IPS DF 6.9 (cell line): ENCODE data around the gene GH2.
"Not testable (repeated sequence)": the region's sequence is repeated elsewhere in the genome, so short reads cannot be mapped to it uniquely, and the experiment has no call there.

Source experiments
- DNase-seq: peaks from one replicate; pipeline ENCODE4 v3.0.0-alpha.2; 2013; ENCODE audit warnings: low read depth, low spot score
- H3K27ac ChIP-seq: one replicate; pipeline ENCODE4 v1.5.1; 2013; ENCODE audit warnings: low read length, control low read depth
- H3K27me3 ChIP-seq: 2 replicates; pipeline ENCODE4 v1.6.1; 2013; ENCODE audit warnings: mild to moderate bottlenecking, low read length; ENCODE audit not compliant: control insufficient read depth, insufficient read depth
- H3K36me3 ChIP-seq: 2 replicates; pipeline ENCODE4 v1.6.1; 2013; ENCODE audit warnings: low read length; ENCODE audit not compliant: control insufficient read depth, insufficient read depth
- H3K4me1 ChIP-seq: 2 replicates; pipeline ENCODE4 v1.6.1; 2013; ENCODE audit warnings: low read length; ENCODE audit not compliant: control insufficient read depth, insufficient read depth
- H3K4me3 ChIP-seq: 2 replicates; pipeline ENCODE4 v1.5.1; 2013; ENCODE audit warnings: mild to moderate bottlenecking, low read length
- H3K9me3 ChIP-seq: 2 replicates; pipeline ENCODE4 v1.6.1; 2013; ENCODE audit warnings: low read length, inconsistent platforms; ENCODE audit not compliant: control insufficient read depth, insufficient read depth
- WGBS: extraction: QIAGEN DNeasy Blood & Tissue Kit; methylation state at CpG from one replicate; pipeline ENCODE4 v1.1.7; 2013; ENCODE audit warnings: mixed read lengths, missing lambda C conversion rate; ENCODE audit not compliant: insufficient read length, insufficient coverage; 5-methylcytosine and 5-hydroxymethylcytosine counted together

Gene GH2

DNA sequence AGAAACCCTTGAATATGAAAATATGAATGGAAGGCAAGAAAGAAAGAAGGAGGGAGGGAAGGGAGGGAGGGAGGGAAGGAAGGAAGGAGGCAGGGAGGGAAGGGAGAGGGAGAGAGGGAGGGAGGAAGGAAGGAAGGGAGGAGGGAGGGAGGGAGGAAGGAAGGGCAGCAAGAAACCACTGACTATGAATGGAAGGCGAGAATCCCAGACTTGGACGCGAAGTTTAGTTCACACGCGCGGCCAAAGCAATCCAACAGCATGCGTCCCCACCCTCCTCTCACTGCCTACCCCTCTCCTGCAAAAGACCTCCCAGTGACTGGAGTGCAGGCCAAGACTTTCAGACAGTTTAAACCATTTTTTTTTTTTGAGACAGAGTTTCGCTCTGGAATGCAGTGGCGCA lies 31.3 kb downstream of the GH2 start:
- H3K27ac ChIP-seq: no peak overlapping the region
- H3K4me3 ChIP-seq: no peak overlapping the region
- peaks cover 2% of the 10 kb centered on the region; the same call in 1 of the 2 replicates for H3K27me3 ChIP-seq
- no CpG with 5 or more reads among the region's 9 CpGs for WGBS
- no peaks in the 10 kb centered on the region for H3K4me1 ChIP-seq
- no peak for DNase-seq
- H3K36me3 ChIP-seq: no peaks in the 10 kb centered on the region
- no peaks in the 10 kb centered on the region for H3K9me3 ChIP-seq

DNA sequence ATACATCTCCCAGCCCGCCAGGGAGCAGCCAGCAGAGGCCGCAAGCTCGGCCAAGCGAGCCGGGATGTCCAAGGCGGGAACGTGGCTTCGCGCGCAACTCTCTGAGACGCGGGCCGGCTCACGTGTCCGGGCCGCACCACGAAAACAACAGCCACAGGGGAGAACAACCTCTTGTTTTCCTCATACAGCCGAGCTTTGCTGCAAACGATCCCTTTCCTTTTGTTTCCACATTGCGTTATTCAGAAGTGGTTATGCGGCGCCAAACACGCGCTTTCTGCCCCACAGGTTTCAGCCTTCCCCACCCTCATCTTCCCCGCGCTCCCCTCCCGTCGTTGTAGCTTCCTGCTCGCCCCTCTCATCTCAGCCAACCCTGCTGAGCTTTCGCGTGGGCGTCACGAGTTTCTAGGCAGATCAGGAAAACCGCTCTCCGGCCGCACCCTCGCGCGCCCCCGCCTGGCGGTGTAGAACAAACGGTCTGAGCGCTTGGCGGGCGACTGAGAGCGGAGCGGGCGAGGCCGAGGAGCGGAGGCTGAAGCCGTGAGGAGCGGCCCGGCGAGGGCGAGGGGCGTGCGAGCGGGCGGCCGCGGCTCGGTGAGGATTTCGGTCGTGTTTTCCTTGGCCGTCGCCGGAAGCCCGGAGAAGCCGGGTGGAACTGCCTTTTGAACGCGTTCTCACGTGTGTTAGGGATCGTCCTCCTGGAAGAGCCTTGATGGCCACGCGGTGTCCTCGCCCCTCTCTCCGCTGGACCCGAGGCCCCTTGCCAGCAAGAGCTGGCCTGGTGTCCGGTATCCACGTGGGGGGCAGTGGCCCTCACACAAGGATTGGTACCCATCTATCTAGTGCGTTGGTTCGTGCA lies 32.7 kb downstream of the GH2 start:
- H3K4me3 ChIP-seq: no peak overlapping the region; the same call in 1 of the 2 replicates
- H3K4me1 ChIP-seq: no peaks in the 10 kb centered on the region
- no peaks in the 10 kb centered on the region for H3K36me3 ChIP-seq
- no CpG with 5 or more reads among the region's 82 CpGs for WGBS
- DNase-seq: peak; percentile 94
- no peaks in the 10 kb centered on the region for H3K9me3 ChIP-seq
- peaks cover 2% of the 10 kb centered on the region; the same call in 1 of the 2 replicates for H3K27me3 ChIP-seq
- no peak overlapping the region for H3K27ac ChIP-seq

DNA sequence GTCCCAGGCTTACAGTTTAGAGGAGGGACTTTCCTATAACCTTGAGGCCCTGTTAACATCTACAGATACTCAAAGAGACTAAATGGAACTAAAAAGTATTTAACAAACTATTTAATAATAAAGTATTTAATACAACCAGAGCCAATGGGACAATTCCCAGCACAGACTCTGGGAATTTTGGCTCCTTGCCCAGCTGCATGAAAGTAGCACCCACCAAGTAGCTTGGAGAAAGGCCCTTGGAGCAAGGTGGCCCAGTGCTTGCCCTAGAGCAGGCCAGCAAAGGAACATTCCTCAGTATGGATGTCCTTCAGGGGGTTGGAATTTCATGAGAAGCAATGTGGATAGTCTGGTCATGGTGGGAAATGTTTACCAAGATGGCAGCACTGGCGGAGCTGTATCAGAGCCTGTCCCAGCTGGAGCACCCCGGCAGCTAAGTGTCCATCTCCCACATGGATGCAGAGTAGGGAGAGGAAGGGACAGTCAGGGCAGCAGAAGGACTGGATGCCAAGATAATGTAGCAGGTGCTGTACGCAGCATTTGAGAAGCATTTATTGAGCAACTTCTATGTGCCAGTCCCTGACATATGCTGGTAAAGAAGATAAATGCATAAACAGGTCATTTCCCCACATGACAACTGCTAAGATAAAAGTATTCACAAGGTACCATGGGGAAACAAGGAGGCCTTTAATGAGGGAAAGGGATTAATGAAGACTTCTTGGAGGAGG lies 34.1 kb downstream of the GH2 start:
- WGBS: no CpG with 5 or more reads among the region's 3 CpGs
- Histone ChIP-seq H3K27ac (no peak overlapping the region), H3K4me3 (no peak overlapping the region), H3K36me3 (no peaks in the 10 kb centered on the region), H3K4me1 (no peaks in the 10 kb centered on the region), H3K27me3 (peaks cover 2% of the 10 kb centered on the region; the same call in 1 of the 2 replicates), H3K9me3 (no peaks in the 10 kb centered on the region)
- no peak for DNase-seq

GRCh38 chr17:63845509-63845908 lies 36.2 kb downstream of the GH2 start:
- Histone ChIP-seq H3K27me3 (peaks cover 2% of the 10 kb centered on the region; the same call in 1 of the 2 replicates), H3K4me3 (no peak overlapping the region), H3K9me3 (no peaks in the 10 kb centered on the region), H3K4me1 (peaks cover 3% of the 10 kb centered on the region), H3K27ac (no peak overlapping the region), H3K36me3 (no peaks in the 10 kb centered on the region)
- no CpG with 5 or more reads among the region's 1 CpG for WGBS
- no peak for DNase-seq

GRCh38 chr17:63843910-63844677 lies 37.6 kb downstream of the GH2 start:
- no peak overlapping the region for H3K27ac ChIP-seq
- no peaks in the 10 kb centered on the region for H3K9me3 ChIP-seq
- WGBS: no CpG with 5 or more reads among the region's 9 CpGs
- no peak for DNase-seq
- H3K4me3 ChIP-seq: no peak overlapping the region
- peaks cover 3% of the 10 kb centered on the region for H3K4me1 ChIP-seq
- peaks cover 2% of the 10 kb centered on the region; the same call in 1 of the 2 replicates for H3K27me3 ChIP-seq
- H3K36me3 ChIP-seq: no peaks in the 10 kb centered on the region

GRCh38 chr17:63843387-63843888 lies 38.3 kb downstream of the GH2 start:
- not testable (repeated sequence) for H3K27me3 ChIP-seq, H3K36me3 ChIP-seq, DNase-seq, H3K27ac ChIP-seq, H3K4me1 ChIP-seq, H3K9me3 ChIP-seq
- WGBS: no CpG with 5 or more reads among the region's 19 CpGs
- H3K4me3 ChIP-seq: peak overlapping the region; percentile 80; the same call in 1 of the 2 replicates

DNA sequence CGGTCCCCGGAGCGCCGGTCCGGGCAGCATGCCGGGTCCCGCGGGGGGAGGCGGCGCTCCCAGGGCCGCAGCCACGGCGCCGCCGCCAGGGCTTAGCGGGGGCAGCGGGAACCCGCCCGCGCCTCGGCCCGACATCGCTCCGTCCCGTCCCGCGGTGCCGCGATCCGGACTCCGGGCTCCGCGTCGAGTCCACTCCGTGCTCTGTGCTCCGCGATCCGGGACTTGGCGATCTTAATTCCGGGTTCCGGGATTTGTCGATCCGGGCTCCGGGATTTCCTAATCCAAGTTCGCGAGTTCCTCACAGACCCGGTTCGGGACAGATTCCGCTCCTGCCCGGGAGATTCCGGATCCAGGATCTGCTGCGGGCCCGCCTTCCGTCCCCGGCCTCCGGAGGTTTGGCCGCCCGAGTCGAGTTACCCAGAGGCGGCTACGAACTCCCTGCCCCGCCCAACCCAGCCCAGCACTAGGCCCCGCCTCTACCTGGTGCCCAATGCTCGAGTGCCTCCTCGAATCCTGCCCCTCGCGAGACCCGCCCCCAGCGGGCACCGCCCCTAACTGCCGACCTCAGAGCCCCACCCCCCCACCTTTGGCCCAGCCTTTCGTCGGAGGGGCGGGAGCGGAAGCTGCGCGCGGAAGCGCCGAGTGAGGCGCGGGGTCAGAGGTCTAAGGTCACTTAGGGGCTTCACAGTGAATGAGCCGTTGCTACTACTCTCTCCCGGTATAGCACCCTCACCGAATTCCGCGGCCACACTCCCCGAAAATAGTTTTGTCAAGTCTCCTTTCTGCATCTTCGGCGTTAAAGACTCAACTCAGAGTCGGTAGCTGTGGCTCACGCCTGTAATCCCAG lies 39.0 kb downstream of the GH2 start, which contains the start of gene SMARCD2:
SMARCD2 (minus strand) TSS at position 146 of the 847 bp plus-strand sequence; CDS start at position 135, 11 bp downstream.
- Histone ChIP-seq H3K9me3 (no peaks in the 10 kb centered on the region), H3K27me3 (no peaks in the 10 kb centered on the region; the same call in 1 of the 2 replicates)
- no CpG with 5 or more reads among the region's 92 CpGs for WGBS

GRCh38 chr17:63842173-63842539 lies 39.6 kb downstream of the GH2 start:
- H3K27me3 ChIP-seq: no peaks in the 10 kb centered on the region
- H3K4me1 ChIP-seq: peaks cover 5% of the 10 kb centered on the region
- no peaks in the 10 kb centered on the region for H3K9me3 ChIP-seq
- no peak for DNase-seq
- no peaks in the 10 kb centered on the region; the same call in none of the 2 replicates for H3K36me3 ChIP-seq
- H3K27ac ChIP-seq: no peak overlapping the region
- H3K4me3 ChIP-seq: peak overlapping the region; percentile 80
- no CpG with 5 or more reads among the region's 36 CpGs for WGBS

More for the DNA sequence above, 39.0 kb downstream of the GH2 start, which contains the start of gene SMARCD2:
- no peak within 1 kb of the TSS for H3K27ac ChIP-seq
- peak; percentile 96 for DNase-seq
- no peaks in the 10 kb centered on the region for H3K36me3 ChIP-seq
- peak within 1 kb of the TSS; percentile 80 for H3K4me3 ChIP-seq
- H3K4me1 ChIP-seq: peaks cover 5% of the 10 kb centered on the region

DNA sequence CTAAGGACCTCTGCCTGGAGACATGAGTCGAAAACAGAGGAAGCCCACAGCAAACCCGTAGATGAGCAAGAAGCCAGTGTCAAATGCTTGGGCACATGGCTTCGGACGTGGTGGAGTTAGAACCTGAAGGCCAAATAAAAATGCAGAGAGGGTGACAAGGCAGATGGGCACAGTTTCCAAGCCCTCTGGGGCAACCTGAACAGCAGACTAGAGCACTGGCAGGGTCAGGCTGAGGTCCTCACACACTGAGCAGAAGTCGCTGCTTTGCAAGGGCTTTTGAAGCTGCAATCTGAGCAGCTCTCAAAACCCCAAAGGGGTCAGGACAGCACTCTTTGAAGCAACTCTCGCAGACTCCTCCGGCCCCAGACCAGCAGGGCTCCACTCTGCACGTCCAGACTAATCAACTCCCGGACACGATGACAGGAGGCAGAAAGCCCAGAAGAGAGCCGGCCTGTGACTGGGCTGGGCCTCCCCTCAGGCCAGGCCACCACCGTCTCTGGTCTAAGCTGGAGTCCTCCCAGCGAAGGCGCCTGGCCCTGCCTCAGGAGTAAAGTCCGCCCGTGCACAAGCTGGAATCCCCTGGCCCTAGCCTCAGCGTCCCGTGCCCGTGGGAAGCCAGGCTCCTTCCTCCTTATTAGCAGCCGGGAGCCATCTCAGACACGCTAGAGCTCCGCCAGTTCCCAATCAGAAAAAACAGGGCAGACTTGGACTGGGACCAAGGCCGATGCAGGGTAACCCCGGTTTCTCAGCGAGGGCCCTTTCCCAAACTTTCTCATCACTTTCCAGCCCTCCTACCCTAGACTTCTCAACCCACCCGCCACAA lies 40.2 kb downstream of the GH2 start:
- Histone ChIP-seq H3K27me3 (no peaks in the 10 kb centered on the region), H3K27ac (no peak overlapping the region)

More for the DNA sequence above, 40.2 kb downstream of the GH2 start:
- Histone ChIP-seq H3K36me3 (no peaks in the 10 kb centered on the region; the same call in none of the 2 replicates), H3K4me3 (peak overlapping the region; percentile 80), H3K4me1 (peaks cover 5% of the 10 kb centered on the region), H3K9me3 (no peaks in the 10 kb centered on the region)
- WGBS: no CpG with 5 or more reads among the region's 26 CpGs
- no peak for DNase-seq
